Measurements from ENCODE around the gene PDLIM4.
A peak's percentile ranks its signal among the peaks of the same experiment; 100 is the strongest.

The PDLIM4 gene

GRCh38 chr5:132226516-132227234, 30.8 kb upstream of the PDLIM4 start:
- FAIRE-seq (no peak), DNase-seq (ENCODE audit: extremely low spot score, insufficient read length, low read depth) (no peak)

- FAIRE-seq (no peak), DNase-seq (ENCODE audit: extremely low spot score, insufficient read length, low read depth) (no peak)
Measured at GRCh38 chr5:132227235-132227484, 30.3 kb upstream of the PDLIM4 start.

GRCh38 chr5:132227485-132228240, 29.8 kb upstream of the PDLIM4 start, which contains the start of gene P4HA2:
Gene P4HA2, minus strand, starts transcription at chr5:132227853. Its CDS starts 9,227 bp downstream, at chr5:132218626.
- DNase-seq (ENCODE audit: extremely low spot score, insufficient read length, low read depth) (peak; percentile 73), FAIRE-seq (peak; percentile 53)

- FAIRE-seq (no peak), DNase-seq (ENCODE audit: extremely low spot score, insufficient read length, low read depth) (no peak)
Measured at GRCh38 chr5:132228241-132229035, 29.1 kb upstream of the PDLIM4 start.

GRCh38 chr5:132229236-132229635, 28.3 kb upstream of the PDLIM4 start:
- DNase-seq (ENCODE audit: extremely low spot score, insufficient read length, low read depth) (no peak), FAIRE-seq (no peak)

- no peak for FAIRE-seq
- no peak for DNase-seq (ENCODE audit: extremely low spot score, insufficient read length, low read depth)
Measured at GRCh38 chr5:132230871-132231270, 26.6 kb upstream of the PDLIM4 start.

- FAIRE-seq (no peak), DNase-seq (ENCODE audit: extremely low spot score, insufficient read length, low read depth) (no peak)
Measured at GRCh38 chr5:132232465-132232864, 25.0 kb upstream of the PDLIM4 start.

- FAIRE-seq (no peak), DNase-seq (ENCODE audit: extremely low spot score, insufficient read length, low read depth) (no peak)
Measured at GRCh38 chr5:132233081-132233480, 24.4 kb upstream of the PDLIM4 start.

GRCh38 chr5:132233811-132234683, 23.4 kb upstream of the PDLIM4 start:
- FAIRE-seq (no peak), DNase-seq (ENCODE audit: extremely low spot score, insufficient read length, low read depth) (no peak)

- no peak for DNase-seq (ENCODE audit: extremely low spot score, insufficient read length, low read depth)
- no peak for FAIRE-seq
Measured at GRCh38 chr5:132234684-132235062, 22.8 kb upstream of the PDLIM4 start.

- DNase-seq (ENCODE audit: extremely low spot score, insufficient read length, low read depth) (no peak), FAIRE-seq (no peak)
Measured at GRCh38 chr5:132235340-132235739, 22.2 kb upstream of the PDLIM4 start.

- FAIRE-seq = no peak
- DNase-seq (ENCODE audit: extremely low spot score, insufficient read length, low read depth) = no peak
Measured at GRCh38 chr5:132237141-132237540, 20.4 kb upstream of the PDLIM4 start.

GRCh38 chr5:132237670-132238069, 19.8 kb upstream of the PDLIM4 start:
- no peak for DNase-seq (ENCODE audit: extremely low spot score, insufficient read length, low read depth)

GRCh38 chr5:132238169-132238744, 19.2 kb upstream of the PDLIM4 start:
- no peak for DNase-seq (ENCODE audit: extremely low spot score, insufficient read length, low read depth)
- FAIRE-seq = peak; percentile 74

More at GRCh38 chr5:132237670-132238069, 19.8 kb upstream of the PDLIM4 start:
- FAIRE-seq = no peak

GRCh38 chr5:132238901-132239500, 18.5 kb upstream of the PDLIM4 start:
- FAIRE-seq (no peak), DNase-seq (ENCODE audit: extremely low spot score, insufficient read length, low read depth) (no peak)

- no peak for FAIRE-seq
- no peak for DNase-seq (ENCODE audit: extremely low spot score, insufficient read length, low read depth)
Measured at GRCh38 chr5:132239776-132240175, 17.7 kb upstream of the PDLIM4 start.

GRCh38 chr5:132243366-132243977, 14.0 kb upstream of the PDLIM4 start:
- no peak for DNase-seq (ENCODE audit: extremely low spot score, insufficient read length, low read depth)
- no peak for FAIRE-seq

GRCh38 chr5:132245593-132245992, 11.9 kb upstream of the PDLIM4 start:
- no peak for DNase-seq (ENCODE audit: extremely low spot score, insufficient read length, low read depth)
- no peak for FAIRE-seq

- FAIRE-seq = no peak
Measured at GRCh38 chr5:132246806-132247205, 10.7 kb upstream of the PDLIM4 start.

More at GRCh38 chr5:132246806-132247205, 10.7 kb upstream of the PDLIM4 start:
- no peak for DNase-seq (ENCODE audit: extremely low spot score, insufficient read length, low read depth)

Data from GM18507 (cell line).